Loucy (cell line): ENCODE results near the gene NCAM1.

ENCODE experiments used
- H2AFZ ChIP-seq: fragments of 200-600 bp; sonication (generic); 2 replicates; pipeline ENCODE4 v1.6.0; 2016; ENCODE audit warnings: antibody characterized with exemption, mild to moderate bottlenecking, low read length, moderate library complexity
- H3F3A ChIP-seq: fragments of 200-600 bp; 2 replicates; pipeline ENCODE4 v1.6.0; 2016; ENCODE audit warnings: antibody characterized with exemption, low read depth, mild to moderate bottlenecking
- H3K27me3 ChIP-seq: fragments of 200-600 bp; sonication (generic); 2 replicates; pipeline ENCODE4 v1.6.1; 2014; ENCODE audit warnings: low read length, mild to moderate bottlenecking; ENCODE audit not compliant: insufficient read depth, poor library complexity, severe bottlenecking
- H3K36me3 ChIP-seq: fragments of 200-600 bp; sonication (generic); 2 replicates; pipeline ENCODE4 v1.6.1; 2016; ENCODE audit warnings: low read length; ENCODE audit not compliant: insufficient read depth
- H3K4me1 ChIP-seq: fragments of 200-600 bp; sonication (generic); 2 replicates; pipeline ENCODE4 v1.5.1; 2014; ENCODE audit warnings: low read length, mild to moderate bottlenecking; ENCODE audit not compliant: insufficient read depth, poor library complexity, severe bottlenecking
- H3K4me2 ChIP-seq: fragments of 200-600 bp; sonication (generic); 2 replicates; pipeline ENCODE4 v1.6.0; 2014; ENCODE audit warnings: antibody characterized with exemption, low read length, low read depth, mild to moderate bottlenecking; ENCODE audit not compliant: poor library complexity, severe bottlenecking
- H3K4me3 ChIP-seq: fragments of 200-600 bp; sonication (generic); 2 replicates; pipeline ENCODE4 v1.5.1; 2014; ENCODE audit warnings: low read length, mild to moderate bottlenecking, mixed read lengths; ENCODE audit not compliant: poor library complexity, severe bottlenecking
- H3K79me2 ChIP-seq: fragments of 200-600 bp; sonication (generic); 2 replicates; pipeline ENCODE4 v1.6.1; 2014; ENCODE audit warnings: low read length; ENCODE audit not compliant: insufficient read depth
- H3K9ac ChIP-seq: fragments of 200-600 bp; sonication (generic); 2 replicates; pipeline ENCODE4 v1.6.0; 2014; ENCODE audit warnings: mild to moderate bottlenecking, low read depth, low read length, moderate library complexity; ENCODE audit not compliant: poor library complexity, severe bottlenecking
- H3K9me2 ChIP-seq: fragments of 200-600 bp; sonication (generic); replicated peaks from 2 replicates; pipeline ENCODE4 v1.6.1; 2016; ENCODE audit warnings: low read depth, low read length, mixed read lengths
- H3K9me3 ChIP-seq: fragments of 200-600 bp; sonication (generic); 2 replicates; pipeline ENCODE4 v1.6.1; 2014; ENCODE audit warnings: mild to moderate bottlenecking, antibody characterized with exemption, low read length, low read depth; ENCODE audit not compliant: insufficient read depth
- H4K20me1 ChIP-seq: fragments of 200-600 bp; sonication (generic); 2 replicates; pipeline ENCODE4 v1.6.0; 2014; ENCODE audit warnings: antibody characterized with exemption, low read length, mild to moderate bottlenecking; ENCODE audit not compliant: insufficient read depth, poor library complexity, severe bottlenecking
- CTCF ChIP-seq: fragments of 200-600 bp; sonication (generic); conservative IDR thresholded peaks from 2 replicates; pipeline ENCODE4 v1.5.1; 2014; ENCODE audit warnings: mild to moderate bottlenecking, antibody characterized with exemption, low read length
- EZH2phosphoT487 ChIP-seq: fragments of 200-600 bp; IDR thresholded peaks from 2 replicates; pipeline ENCODE4 v1.6.1; 2018; ENCODE audit warnings: antibody characterized with exemption, mild to moderate bottlenecking, moderate library complexity, borderline replicate concordance

NCAM1 gene

GRCh38 chr11:113147249-113147648, 186.0 kb downstream of the NCAM1 start:
- Histone ChIP-seq H3K9me2 (no peaks in the 10 kb centered on the region), H3K36me3 (no peaks in the 10 kb centered on the region), H3K4me1 (no peaks in the 10 kb centered on the region), H3K9ac (no peak overlapping the region), H3K9me3 (no peaks in the 10 kb centered on the region), H3K27me3 (no peaks in the 10 kb centered on the region), H2AFZ (no peak overlapping the region), H3K4me3 (no peak overlapping the region), H3K79me2 (no peaks in the 10 kb centered on the region), H4K20me1 (no peaks in the 10 kb centered on the region), H3K4me2 (no peak overlapping the region), H3F3A (no peaks in the 10 kb centered on the region)
- TF ChIP-seq EZH2phosphoT487 (no peak), CTCF (no peak)

GRCh38 chr11:113148076-113148475, 186.9 kb downstream of the NCAM1 start:
- Histone ChIP-seq H2AFZ (no peak overlapping the region), H3K79me2 (no peaks in the 10 kb centered on the region), H3K9me2 (no peaks in the 10 kb centered on the region), H3K9me3 (no peaks in the 10 kb centered on the region), H3K36me3 (no peaks in the 10 kb centered on the region), H3K27me3 (no peaks in the 10 kb centered on the region), H3F3A (no peaks in the 10 kb centered on the region), H3K9ac (no peak overlapping the region), H3K4me1 (no peaks in the 10 kb centered on the region), H4K20me1 (no peaks in the 10 kb centered on the region), H3K4me2 (no peak overlapping the region), H3K4me3 (no peak overlapping the region)
- no peak for TF ChIP-seq EZH2phosphoT487
- no peak for TF ChIP-seq CTCF

GRCh38 chr11:113148652-113149051, 187.4 kb downstream of the NCAM1 start:
- Histone ChIP-seq H3K27me3 (no peaks in the 10 kb centered on the region), H3K9me3 (no peaks in the 10 kb centered on the region), H2AFZ (no peak overlapping the region), H3F3A (no peaks in the 10 kb centered on the region), H3K36me3 (no peaks in the 10 kb centered on the region), H3K9ac (no peak overlapping the region), H3K4me3 (no peak overlapping the region), H3K79me2 (no peaks in the 10 kb centered on the region), H4K20me1 (no peaks in the 10 kb centered on the region), H3K4me1 (no peaks in the 10 kb centered on the region), H3K9me2 (no peaks in the 10 kb centered on the region), H3K4me2 (no peak overlapping the region)
- TF ChIP-seq EZH2phosphoT487 (no peak), CTCF (no peak)
